GM10266 (cell line): ENCODE measurements around the gene CHST13.

Experiments used
- DNase-seq: peaks from one replicate; pipeline ENCODE4 v3.0.0; 2012; ENCODE audit errors: extremely low spot score
- CTCF ChIP-seq: IDR thresholded peaks from 2 replicates; pipeline ENCODE4 v1.5.1; 2012; ENCODE audit warnings: mild to moderate bottlenecking, low read depth; ENCODE audit not compliant: control insufficient read depth, insufficient read depth; ENCODE audit errors: missing control alignments

The CHST13 gene

GRCh38 chr3:126484662-126485061, 39.3 kb upstream of the CHST13 start:
- DNase-seq: no peak
- no peak for TF ChIP-seq CTCF

- TF ChIP-seq CTCF: no peak
- no peak for DNase-seq
These were observed 38.6 kb upstream of the CHST13 start for GRCh38 chr3:126485176-126485897.

GRCh38 chr3:126485956-126486355, 38.0 kb upstream of the CHST13 start:
- DNase-seq: no peak
- no peak for TF ChIP-seq CTCF

DNA sequence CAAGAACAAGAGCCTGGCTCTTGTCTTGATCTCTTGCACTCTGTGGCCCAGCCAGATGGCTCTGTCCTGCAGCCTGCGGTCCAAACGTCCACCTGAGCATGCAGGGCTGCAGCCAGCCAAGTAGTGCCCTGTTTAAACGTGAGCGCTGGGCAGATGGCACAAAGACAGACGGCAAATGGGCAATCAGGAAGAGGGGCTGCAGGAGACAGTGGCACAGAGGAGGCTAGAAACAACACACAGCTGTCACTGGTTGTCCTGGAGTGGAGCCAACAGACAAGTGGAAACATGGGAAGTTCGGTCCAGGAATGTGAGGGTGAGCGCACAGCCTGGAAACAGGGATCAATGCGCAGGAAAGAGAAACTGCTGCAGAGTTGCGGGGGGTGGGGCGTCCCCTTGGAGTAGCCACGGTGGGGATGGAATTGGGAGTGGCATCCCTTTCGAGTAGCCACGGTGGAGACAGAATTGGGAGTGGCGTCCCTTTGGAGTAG, 37.6 kb upstream of the CHST13 start:
- DNase-seq: no peak
- no peak for TF ChIP-seq CTCF

DNA sequence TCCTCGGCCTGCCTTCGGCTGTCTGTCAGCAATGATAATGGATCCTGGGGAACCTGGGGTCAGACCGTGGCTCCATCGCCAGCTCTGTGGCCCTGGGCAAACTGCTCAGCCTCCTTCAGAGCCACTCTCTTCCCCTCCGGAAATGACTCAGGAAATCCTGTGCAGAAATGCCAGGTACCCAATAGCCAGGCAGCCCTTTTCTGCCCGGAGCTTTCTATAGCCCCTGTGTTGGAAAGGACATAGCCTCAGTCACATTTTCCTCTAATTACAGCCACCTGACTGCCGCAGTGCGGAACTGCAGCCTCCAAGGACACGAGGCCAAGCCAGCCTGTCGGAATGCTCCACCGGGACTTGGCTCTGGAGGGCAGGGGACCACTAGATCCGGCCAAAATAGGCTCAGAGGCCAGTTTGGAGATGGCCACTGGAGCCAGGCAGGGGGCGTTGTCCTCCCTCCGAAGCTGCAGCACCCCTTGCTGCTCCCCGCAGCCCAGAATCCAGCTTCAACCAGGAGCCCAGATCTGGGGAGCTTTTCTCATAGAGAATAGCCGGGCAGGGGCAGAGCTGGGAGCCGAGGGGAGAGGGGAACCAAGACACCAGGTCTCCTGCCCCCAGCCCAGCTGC, 36.7 kb upstream of the CHST13 start:
- no peak for DNase-seq
- no peak for TF ChIP-seq CTCF

DNA sequence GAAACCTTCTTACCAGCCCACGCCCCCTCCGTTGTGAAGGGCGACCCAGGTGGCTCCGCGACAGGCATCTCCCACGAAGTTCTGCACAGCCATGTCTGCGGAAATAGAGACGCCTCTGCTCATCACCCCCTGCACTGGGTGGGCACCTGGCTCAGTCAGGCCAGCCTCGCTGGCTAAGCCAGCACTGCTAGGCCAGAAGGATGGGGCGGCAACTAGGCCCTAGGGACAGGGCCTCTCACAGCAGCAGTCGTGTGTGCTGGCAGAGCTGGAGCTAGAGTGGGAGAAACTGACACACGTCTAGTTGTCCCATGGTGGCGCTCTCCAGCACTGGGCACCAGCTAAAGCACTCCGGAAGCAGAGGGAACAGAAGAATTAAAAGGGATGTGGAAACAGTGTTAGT, 35.8 kb upstream of the CHST13 start:
- DNase-seq: no peak
- TF ChIP-seq CTCF: no peak
